Nephron (organoid): ENCODE measurements around the gene ADGRB3.
"Not testable (repeated sequence)": the region's sequence is repeated elsewhere in the genome, so short reads cannot be mapped to it uniquely, and the experiment has no call there.

Source experiments
- H3K27ac Mint-ChIP-seq, 3 experiments: 2 replicates each; pipeline ENCODE4 v1.8.0; 2020; ENCODE audit warnings: mixed read lengths in 3 of 3, mild to moderate bottlenecking in 2 of 3, moderate library complexity in 1 of 3
- H3K27me3 Mint-ChIP-seq: 2 replicates; pipeline ENCODE4 v1.8.0; 2021; ENCODE audit warnings: low read depth, mild to moderate bottlenecking, moderate library complexity, mixed read lengths
- H3K36me3 Mint-ChIP-seq: 2 replicates; pipeline ENCODE4 v1.8.0; 2020; ENCODE audit warnings: low read depth, mixed read lengths
- H3K4me1 Mint-ChIP-seq: 2 replicates; pipeline ENCODE4 v1.8.0; 2020; ENCODE audit warnings: mixed read lengths
- H3K4me3 Mint-ChIP-seq, 3 experiments: 2 replicates each; pipeline ENCODE4 v1.8.0; 2020; ENCODE audit warnings: mild to moderate bottlenecking in 3 of 3, mixed read lengths in 3 of 3, moderate library complexity in 2 of 3
- H3K9me3 Mint-ChIP-seq: 2 replicates; pipeline ENCODE4 v1.8.0; 2020; ENCODE audit warnings: mixed read lengths
- TF ChIP-seq, protein P1 (sequence below), 3 experiments: fragments of 200-600 bp; sonication (generic); IDR thresholded peaks; one replicate each; pipeline ENCODE4 v1.5.0; 2021; ENCODE audit warnings: antibody characterized with exemption in 3 of 3; ENCODE audit not compliant: unreplicated experiment in 3 of 3

ADGRB3 gene

GRCh38 chr6:68976260-68976659 lies 341.2 kb downstream of the ADGRB3 start:
- Mint-ChIP-seq H3K27ac (no peak overlapping the region), H3K9me3 (no peaks in the 10 kb centered on the region), H3K36me3 (no peaks in the 10 kb centered on the region), H3K27me3 (peaks cover 6% of the 10 kb centered on the region), H3K4me1 (no peaks in the 10 kb centered on the region), H3K4me3 (no peak overlapping the region)
- TF ChIP-seq, protein P1, sequence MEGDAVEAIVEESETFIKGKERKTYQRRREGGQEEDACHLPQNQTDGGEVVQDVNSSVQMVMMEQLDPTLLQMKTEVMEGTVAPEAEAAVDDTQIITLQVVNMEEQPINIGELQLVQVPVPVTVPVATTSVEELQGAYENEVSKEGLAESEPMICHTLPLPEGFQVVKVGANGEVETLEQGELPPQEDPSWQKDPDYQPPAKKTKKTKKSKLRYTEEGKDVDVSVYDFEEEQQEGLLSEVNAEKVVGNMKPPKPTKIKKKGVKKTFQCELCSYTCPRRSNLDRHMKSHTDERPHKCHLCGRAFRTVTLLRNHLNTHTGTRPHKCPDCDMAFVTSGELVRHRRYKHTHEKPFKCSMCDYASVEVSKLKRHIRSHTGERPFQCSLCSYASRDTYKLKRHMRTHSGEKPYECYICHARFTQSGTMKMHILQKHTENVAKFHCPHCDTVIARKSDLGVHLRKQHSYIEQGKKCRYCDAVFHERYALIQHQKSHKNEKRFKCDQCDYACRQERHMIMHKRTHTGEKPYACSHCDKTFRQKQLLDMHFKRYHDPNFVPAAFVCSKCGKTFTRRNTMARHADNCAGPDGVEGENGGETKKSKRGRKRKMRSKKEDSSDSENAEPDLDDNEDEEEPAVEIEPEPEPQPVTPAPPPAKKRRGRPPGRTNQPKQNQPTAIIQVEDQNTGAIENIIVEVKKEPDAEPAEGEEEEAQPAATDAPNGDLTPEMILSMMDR (IDR thresholded peaks at IDR 0.05; ENCODE audit: unreplicated experiment in 3 of 3), result peak in 2 of 3 experiments; percentile 14 to 37

DNA sequence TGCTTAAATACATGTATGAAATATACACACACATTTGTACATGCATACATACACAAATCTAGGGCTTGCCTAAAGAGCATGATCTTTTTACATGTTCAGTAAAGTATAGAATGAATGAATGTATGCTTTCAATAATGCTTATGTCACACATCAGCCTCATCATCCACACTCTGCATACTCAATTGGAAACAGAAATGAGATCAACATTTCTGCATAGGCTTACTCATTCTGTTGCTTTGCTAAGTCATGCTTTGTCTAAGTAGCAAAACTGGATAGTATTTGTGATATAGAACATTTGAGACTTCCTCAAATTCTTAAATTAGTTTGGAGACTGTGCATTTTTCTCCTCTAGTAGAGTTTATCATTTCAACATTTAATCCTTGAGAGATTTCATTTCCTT lies 343.3 kb downstream of the ADGRB3 start:
- TF ChIP-seq, protein P1 (IDR thresholded peaks at IDR 0.05; ENCODE audit: unreplicated experiment in 3 of 3), result no peak
- H3K27ac Mint-ChIP-seq, result no peak overlapping the region
- H3K4me3 Mint-ChIP-seq, result no peak overlapping the region
- no peaks in the 10 kb centered on the region for H3K4me1 Mint-ChIP-seq
- no peaks in the 10 kb centered on the region for H3K27me3 Mint-ChIP-seq
- H3K36me3 Mint-ChIP-seq, result no peaks in the 10 kb centered on the region
- no peaks in the 10 kb centered on the region for H3K9me3 Mint-ChIP-seq

GRCh38 chr6:68981668-68982067 lies 346.6 kb downstream of the ADGRB3 start:
- not testable (repeated sequence) for H3K27me3 Mint-ChIP-seq, H3K9me3 Mint-ChIP-seq, H3K4me3 Mint-ChIP-seq, H3K4me1 Mint-ChIP-seq, H3K27ac Mint-ChIP-seq, H3K36me3 Mint-ChIP-seq

DNA sequence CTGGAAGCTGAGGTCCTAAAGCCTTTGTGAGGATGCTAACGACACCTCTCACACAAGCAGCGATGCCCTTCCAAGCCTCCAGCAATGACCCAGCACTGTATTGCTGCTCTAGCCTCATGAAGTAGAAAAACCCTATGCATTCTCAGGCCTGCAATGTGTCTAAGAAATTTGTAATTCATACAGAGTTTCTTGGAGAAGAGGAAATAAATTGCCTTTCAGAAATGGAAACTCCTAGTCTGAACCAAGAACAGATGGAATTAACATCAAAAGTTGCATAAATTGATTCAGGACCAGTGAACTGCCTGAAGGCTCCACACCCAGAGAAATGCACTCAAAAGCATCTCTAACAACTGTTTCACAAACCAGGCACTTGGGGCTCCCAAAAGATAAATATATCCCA lies 353.6 kb downstream of the ADGRB3 start:
- H3K4me3 Mint-ChIP-seq, result no peak overlapping the region
- no peak overlapping the region for H3K27ac Mint-ChIP-seq
- TF ChIP-seq, protein P1 (IDR thresholded peaks at IDR 0.05; ENCODE audit: unreplicated experiment in 3 of 3), result no peak
- H3K9me3 Mint-ChIP-seq, result no peaks in the 10 kb centered on the region
- no peaks in the 10 kb centered on the region for H3K27me3 Mint-ChIP-seq
- H3K4me1 Mint-ChIP-seq, result no peaks in the 10 kb centered on the region
- no peaks in the 10 kb centered on the region for H3K36me3 Mint-ChIP-seq

DNA sequence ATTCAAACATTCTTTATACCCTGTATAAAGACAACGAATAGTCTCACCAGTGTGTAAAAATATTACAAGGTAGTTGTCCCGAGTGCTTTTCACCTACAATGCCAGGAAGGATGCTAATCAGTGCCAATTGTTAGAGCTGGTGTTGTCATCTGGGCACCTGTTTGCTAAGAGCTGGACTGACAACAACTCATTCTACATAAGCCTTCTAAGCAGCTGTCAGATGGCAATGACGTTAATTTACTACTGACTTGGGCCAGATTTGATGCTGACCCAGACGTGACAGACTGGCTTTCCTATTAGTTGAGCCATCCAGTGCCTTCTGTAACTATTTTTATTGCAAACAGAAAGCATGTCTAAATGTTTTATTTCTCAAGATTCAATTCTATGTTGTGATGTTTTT lies 355.2 kb downstream of the ADGRB3 start:
- peaks cover 6% of the 10 kb centered on the region for H3K4me1 Mint-ChIP-seq
- no peaks in the 10 kb centered on the region for H3K36me3 Mint-ChIP-seq
- TF ChIP-seq, protein P1 (IDR thresholded peaks at IDR 0.05; ENCODE audit: unreplicated experiment in 3 of 3), result no peak
- no peak overlapping the region for H3K4me3 Mint-ChIP-seq
- H3K9me3 Mint-ChIP-seq, result no peaks in the 10 kb centered on the region
- H3K27ac Mint-ChIP-seq, result no peak overlapping the region
- H3K27me3 Mint-ChIP-seq, result no peaks in the 10 kb centered on the region

- H3K9me3 Mint-ChIP-seq, result no peaks in the 10 kb centered on the region
- TF ChIP-seq, protein P1 (IDR thresholded peaks at IDR 0.05; ENCODE audit: unreplicated experiment in 3 of 3), result no peak
- H3K4me1 Mint-ChIP-seq, result peaks cover 6% of the 10 kb centered on the region
- no peak overlapping the region for H3K27ac Mint-ChIP-seq
- H3K27me3 Mint-ChIP-seq, result no peaks in the 10 kb centered on the region
- H3K36me3 Mint-ChIP-seq, result no peaks in the 10 kb centered on the region
- no peak overlapping the region for H3K4me3 Mint-ChIP-seq
These were observed 358.8 kb downstream of the ADGRB3 start for GRCh38 chr6:68993911-68994310.
